Fibroblast of pulmonary artery (primary cell): ENCODE measurements around the gene SLC24A4.

Source experiments
- DNase-seq: peaks from one replicate; pipeline ENCODE4 v3.0.0-alpha.2; 2010; ENCODE audit warnings: low read depth
- H3K4me3 ChIP-seq: replicated peaks from 2 replicates; pipeline ENCODE4 v1.5.1; 2011; ENCODE audit warnings: low read depth, mild to moderate bottlenecking, control low read depth, low read length, moderate library complexity
- TF ChIP-seq, protein P1 (sequence below): IDR thresholded peaks from 2 replicates; pipeline ENCODE4 v1.5.1; 2011; ENCODE audit warnings: mild to moderate bottlenecking, control low read depth, low read length, inconsistent platforms; ENCODE audit errors: missing control alignments

The SLC24A4 gene

GRCh38 chr14:92456215-92457015 lies 133.4 kb downstream of the SLC24A4 start:
- peak; percentile 83 for DNase-seq
- TF ChIP-seq, protein P1, sequence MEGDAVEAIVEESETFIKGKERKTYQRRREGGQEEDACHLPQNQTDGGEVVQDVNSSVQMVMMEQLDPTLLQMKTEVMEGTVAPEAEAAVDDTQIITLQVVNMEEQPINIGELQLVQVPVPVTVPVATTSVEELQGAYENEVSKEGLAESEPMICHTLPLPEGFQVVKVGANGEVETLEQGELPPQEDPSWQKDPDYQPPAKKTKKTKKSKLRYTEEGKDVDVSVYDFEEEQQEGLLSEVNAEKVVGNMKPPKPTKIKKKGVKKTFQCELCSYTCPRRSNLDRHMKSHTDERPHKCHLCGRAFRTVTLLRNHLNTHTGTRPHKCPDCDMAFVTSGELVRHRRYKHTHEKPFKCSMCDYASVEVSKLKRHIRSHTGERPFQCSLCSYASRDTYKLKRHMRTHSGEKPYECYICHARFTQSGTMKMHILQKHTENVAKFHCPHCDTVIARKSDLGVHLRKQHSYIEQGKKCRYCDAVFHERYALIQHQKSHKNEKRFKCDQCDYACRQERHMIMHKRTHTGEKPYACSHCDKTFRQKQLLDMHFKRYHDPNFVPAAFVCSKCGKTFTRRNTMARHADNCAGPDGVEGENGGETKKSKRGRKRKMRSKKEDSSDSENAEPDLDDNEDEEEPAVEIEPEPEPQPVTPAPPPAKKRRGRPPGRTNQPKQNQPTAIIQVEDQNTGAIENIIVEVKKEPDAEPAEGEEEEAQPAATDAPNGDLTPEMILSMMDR, result peak; percentile 83
- H3K4me3 ChIP-seq, result no peak overlapping the region

GRCh38 chr14:92457016-92457565 lies 134.1 kb downstream of the SLC24A4 start:
- TF ChIP-seq, protein P1, result no peak
- DNase-seq, result no peak
- no peak overlapping the region for H3K4me3 ChIP-seq

DNA sequence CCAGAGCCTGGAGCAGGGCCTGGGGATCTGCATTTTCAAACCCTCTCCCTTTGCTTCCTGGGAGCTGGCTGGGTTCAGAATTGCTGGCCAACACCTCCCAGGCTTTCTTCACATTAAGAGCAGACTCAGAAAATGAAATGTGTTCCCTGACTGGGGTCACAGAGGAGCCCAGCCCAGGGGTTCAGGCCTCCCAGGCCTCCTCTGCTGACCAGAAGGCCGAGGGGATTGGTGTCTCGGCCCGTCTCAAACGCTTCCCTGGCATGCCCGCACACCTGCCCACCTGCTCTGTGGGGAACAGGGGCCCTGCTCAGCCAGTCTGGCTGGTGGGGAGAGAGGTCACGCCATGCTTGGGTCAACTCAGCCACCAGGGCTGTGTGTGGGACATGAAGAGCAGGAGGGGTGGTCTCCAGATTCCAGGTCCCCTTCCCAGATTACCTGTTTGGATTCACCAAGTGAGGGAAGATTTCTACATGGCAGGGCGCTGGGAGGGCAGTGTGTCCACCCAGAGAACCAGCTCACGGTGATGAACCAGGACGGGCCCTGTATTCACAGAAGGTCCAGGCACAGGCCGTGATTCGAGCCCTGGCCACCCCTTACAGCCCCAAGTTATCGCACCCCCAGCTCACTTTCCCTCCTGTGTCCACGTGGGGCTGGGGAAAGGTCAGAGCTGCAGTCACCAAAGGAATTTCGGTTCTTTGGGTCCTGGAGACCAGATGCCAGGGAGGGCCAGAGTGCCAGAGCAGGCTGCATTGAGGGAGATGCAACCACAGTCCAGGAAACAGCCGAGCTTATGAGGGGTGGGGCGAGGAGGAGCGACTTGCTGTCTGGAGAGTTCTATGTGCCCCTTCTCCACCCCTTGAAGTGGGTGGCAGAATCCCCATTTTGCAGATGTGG lies 135.4 kb downstream of the SLC24A4 start:
- no peak overlapping the region for H3K4me3 ChIP-seq
- TF ChIP-seq, protein P1, result no peak
- DNase-seq, result no peak

- TF ChIP-seq, protein P1, result no peak
- H3K4me3 ChIP-seq, result no peak overlapping the region
- peak; percentile 61 for DNase-seq
Observed at GRCh38 chr14:92459030-92459949, 136.3 kb downstream of the SLC24A4 start.

- no peak for DNase-seq
- H3K4me3 ChIP-seq, result no peak overlapping the region
- TF ChIP-seq, protein P1, result peak; percentile 6
Observed at GRCh38 chr14:92459950-92460421, 137.0 kb downstream of the SLC24A4 start.

GRCh38 chr14:92460541-92460915 lies 137.6 kb downstream of the SLC24A4 start:
- TF ChIP-seq, protein P1, result no peak
- no peak overlapping the region for H3K4me3 ChIP-seq
- no peak for DNase-seq
